Pons (tissue), 1 donor: ENCODE data around the gene A2ML1.
"Not testable (repeated sequence)": the region's sequence is repeated elsewhere in the genome, so short reads cannot be mapped to it uniquely, and the experiment has no call there.

Experiments used
- DNase-seq: peaks from one replicate; pipeline ENCODE4 v3.0.0-alpha.2; 2016; ENCODE audit warnings: low spot score

The A2ML1 gene

DNA sequence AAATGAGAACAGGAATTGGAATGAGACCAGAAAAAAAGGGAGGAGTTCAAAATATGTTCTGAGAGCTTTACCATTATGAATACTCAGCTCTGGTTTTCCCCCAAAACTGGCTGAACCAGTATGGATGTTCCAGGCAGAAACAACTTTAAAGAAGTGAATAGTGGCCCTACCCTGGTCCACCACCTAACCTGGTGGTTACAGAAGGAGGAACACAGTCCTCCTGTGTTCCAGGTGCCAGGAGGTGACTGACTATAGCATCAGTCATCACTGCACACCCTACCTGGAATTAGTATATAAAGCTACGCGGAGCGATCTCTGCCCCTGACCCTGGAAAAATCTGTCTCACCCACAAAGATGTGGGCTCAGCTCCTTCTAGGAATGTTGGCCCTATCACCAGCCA, at the start of gene A2ML1:
TSS of gene A2ML1 (plus strand) at position 324 of the 400 bp plus-strand sequence. CDS start at position 355, 31 bp downstream.
- no peak for DNase-seq

DNA sequence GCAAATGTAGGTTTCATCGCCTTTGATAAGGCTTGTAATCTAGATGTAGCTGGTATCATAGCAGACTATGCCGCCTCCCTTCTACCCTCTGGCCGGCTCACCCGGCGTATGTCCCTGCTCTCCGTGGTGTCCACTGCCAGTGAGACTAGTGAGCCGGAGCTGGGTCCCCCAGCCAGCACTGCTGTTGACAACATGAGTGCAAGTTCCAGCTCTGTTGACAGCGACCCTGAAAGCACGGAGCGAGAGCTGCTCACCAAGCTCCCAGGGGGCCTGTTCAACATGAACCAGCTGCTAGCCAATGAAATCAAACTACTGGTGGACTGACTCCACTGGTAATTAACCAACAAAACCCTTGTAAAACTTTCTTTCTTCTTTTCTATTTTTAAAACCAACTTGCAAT, 49.0 kb upstream of the A2ML1 start:
- no peak for DNase-seq

- no peak for DNase-seq
These were observed 43.1 kb upstream of the A2ML1 start for GRCh38 chr12:8779281-8779680.

GRCh38 chr12:8779862-8780261, 42.6 kb upstream of the A2ML1 start:
- no peak for DNase-seq

DNA sequence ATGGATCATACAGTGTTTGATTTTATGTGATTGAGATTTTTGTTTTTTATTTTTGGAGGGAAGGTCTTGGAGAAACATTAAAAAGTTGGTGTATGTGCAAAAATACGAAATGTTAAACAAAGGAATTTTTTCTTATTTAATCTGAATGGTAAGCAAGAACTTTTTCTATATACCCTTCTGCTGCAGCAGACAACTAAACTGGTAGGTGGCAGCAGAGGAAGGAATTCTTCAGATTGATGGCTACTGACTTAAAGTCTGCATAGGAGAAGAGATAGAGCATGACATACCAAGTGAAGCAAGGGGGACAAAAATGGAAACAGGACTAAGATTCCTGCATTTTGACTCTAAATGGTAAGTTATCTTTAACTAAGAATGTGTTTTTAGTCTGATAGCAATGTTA, 42.0 kb upstream of the A2ML1 start:
- peak; percentile 44 for DNase-seq

- no peak for DNase-seq
These were observed 40.9 kb upstream of the A2ML1 start for GRCh38 chr12:8781381-8782127.

- DNase-seq = no peak
These were observed 38.0 kb upstream of the A2ML1 start for GRCh38 chr12:8784290-8784888.

GRCh38 chr12:8785499-8785898, 36.9 kb upstream of the A2ML1 start:
- no peak for DNase-seq

- DNase-seq = not testable (repeated sequence)
These were observed 35.2 kb upstream of the A2ML1 start for GRCh38 chr12:8787206-8787605.

- not testable (repeated sequence) for DNase-seq
These were observed 33.7 kb upstream of the A2ML1 start for GRCh38 chr12:8788706-8789105.

DNA sequence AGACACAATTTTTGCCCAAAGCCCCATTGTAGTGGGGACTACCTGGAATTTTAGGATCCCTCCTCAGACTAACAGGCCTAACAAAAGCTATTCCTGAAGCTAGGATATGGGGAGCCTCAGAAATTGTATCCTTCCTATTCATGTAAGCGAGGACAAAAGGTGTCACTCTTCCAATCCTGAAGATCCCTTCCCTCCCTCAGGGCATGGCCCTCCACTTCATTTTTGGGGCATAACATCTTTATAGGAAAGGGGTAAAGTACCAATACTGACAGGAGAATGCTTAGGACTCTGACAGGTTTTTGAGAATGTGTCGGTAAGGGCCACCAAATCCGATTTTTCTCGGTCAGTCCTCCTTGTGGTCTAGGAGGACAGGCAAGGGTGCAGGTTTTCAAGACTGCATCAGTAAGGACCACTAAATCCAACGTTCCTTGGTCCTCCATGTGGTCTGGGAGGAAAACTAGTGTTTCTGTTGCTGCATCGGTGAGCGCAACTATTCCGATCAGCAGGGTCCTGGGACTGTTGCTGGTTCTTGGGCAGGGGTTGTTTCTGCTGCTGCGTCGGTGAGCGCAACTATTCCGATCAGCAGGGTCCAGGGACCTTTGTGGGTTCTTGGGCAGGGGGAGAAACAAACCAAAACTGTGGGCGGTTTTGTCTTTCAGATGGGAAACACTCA, 32.9 kb upstream of the A2ML1 start:
- not testable (repeated sequence) for DNase-seq

GRCh38 chr12:8793226-8793625, 29.2 kb upstream of the A2ML1 start:
- DNase-seq = not testable (repeated sequence)

- not testable (repeated sequence) for DNase-seq
These were observed 27.8 kb upstream of the A2ML1 start for GRCh38 chr12:8794611-8795010.

- no peak for DNase-seq
These were observed 25.4 kb upstream of the A2ML1 start for GRCh38 chr12:8796831-8797626.

- not testable (repeated sequence) for DNase-seq
These were observed 21.2 kb upstream of the A2ML1 start for GRCh38 chr12:8801213-8801612.

DNA sequence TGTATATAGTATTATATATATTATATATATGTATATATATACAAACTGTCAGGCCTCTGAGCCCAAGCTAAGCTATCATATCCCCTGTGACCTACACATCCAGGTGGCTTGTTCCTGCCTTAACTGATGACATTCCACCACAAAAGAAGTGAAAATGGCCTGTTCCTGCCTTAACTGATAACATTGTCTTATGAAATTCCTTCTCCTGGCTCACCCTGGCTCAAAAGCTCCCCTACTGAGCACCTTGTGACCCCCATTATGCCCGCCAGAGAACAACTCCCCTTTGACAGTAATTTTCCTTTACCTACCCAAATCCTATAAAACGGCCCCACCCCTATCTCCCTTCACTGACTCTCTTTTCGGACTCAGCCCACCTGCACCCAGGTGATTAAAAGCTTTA, 17.6 kb upstream of the A2ML1 start:
- DNase-seq = not testable (repeated sequence)

DNA sequence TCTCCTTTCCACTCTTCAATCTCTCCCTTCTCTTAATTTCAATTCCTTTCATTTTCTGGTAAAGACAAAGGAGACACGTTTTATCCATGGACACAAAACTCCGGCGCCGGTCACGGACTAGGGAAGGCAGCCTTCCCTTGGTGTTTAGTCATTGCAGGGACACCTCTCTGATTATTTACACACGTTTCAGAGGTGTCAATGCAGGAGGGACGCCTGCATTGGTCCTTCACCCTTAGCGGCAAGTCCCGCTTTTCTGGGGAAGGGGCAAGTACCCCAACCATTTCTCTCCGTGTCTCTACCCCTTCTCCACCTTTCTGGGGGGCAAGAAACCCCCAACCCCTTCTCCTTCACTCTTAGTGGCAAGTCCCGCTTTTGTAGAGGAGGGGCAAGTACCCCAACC, 16.9 kb upstream of the A2ML1 start:
- DNase-seq = not testable (repeated sequence)

- DNase-seq = not testable (repeated sequence)
These were observed 15.3 kb upstream of the A2ML1 start for GRCh38 chr12:8807084-8807483.

GRCh38 chr12:8810112-8810511, 12.3 kb upstream of the A2ML1 start:
- DNase-seq = not testable (repeated sequence)

- DNase-seq = no peak
These were observed 8.7 kb upstream of the A2ML1 start for GRCh38 chr12:8813572-8814357.

GRCh38 chr12:8816448-8817050, 5.9 kb upstream of the A2ML1 start:
- DNase-seq = no peak
